GM12892 (cell line): ENCODE measurements around the gene KRT81.
"Not testable (repeated sequence)": the region's sequence is repeated elsewhere in the genome, so short reads cannot be mapped to it uniquely, and the experiment has no call there.

Experiments used
- DNase-seq: peaks from one replicate; pipeline ENCODE4 v3.0.0; 2011; ENCODE audit not compliant: insufficient read length
- FAIRE-seq: peaks from 2 replicates; lab custom pipeline; 2011; peaks lifted over from hg19 to GRCh38; lab: Jason Lieb, UNC
- POLR2A ChIP-seq: IDR thresholded peaks from 2 replicates; pipeline ENCODE4 v1.6.1; 2011; ENCODE audit warnings: low read depth, low read length, control low read depth
- POLR2AphosphoS5 ChIP-seq: IDR thresholded peaks from 2 replicates; pipeline ENCODE4 v1.6.1; 2011; ENCODE audit warnings: low read depth, low read length, control low read depth
- TAF1 ChIP-seq: IDR thresholded peaks from 2 replicates; pipeline ENCODE4 v1.6.1; 2011; ENCODE audit warnings: low read depth, mild to moderate bottlenecking, control low read depth, low read length, borderline replicate concordance

The KRT81 gene

GRCh38 chr12:52300796-52301691 is 9.7 kb upstream of the KRT81 start:
- no peak for DNase-seq
- FAIRE-seq: no peak
- no peak for TF ChIP-seq TAF1
- TF ChIP-seq POLR2AphosphoS5: no peak
- no peak for TF ChIP-seq POLR2A

GRCh38 chr12:52298677-52299190 is 7.4 kb upstream of the KRT81 start:
- FAIRE-seq (no peak), DNase-seq (no peak)

GRCh38 chr12:52296572-52297215 is 5.4 kb upstream of the KRT81 start:
- DNase-seq (no peak), FAIRE-seq (no peak)
- TF ChIP-seq POLR2AphosphoS5: no peak
- TF ChIP-seq POLR2A: no peak
- TF ChIP-seq TAF1: no peak

More at GRCh38 chr12:52298677-52299190, 7.4 kb upstream of the KRT81 start:
- TF ChIP-seq TAF1 (no peak), POLR2AphosphoS5 (no peak), POLR2A (no peak)

- DNase-seq: no peak
- no peak for FAIRE-seq
These were observed 4.3 kb upstream of the KRT81 start for GRCh38 chr12:52295663-52296062.

GRCh38 chr12:52294803-52295202 is 3.5 kb upstream of the KRT81 start:
- FAIRE-seq: no peak
- TF ChIP-seq POLR2AphosphoS5 (no peak), TAF1 (no peak), POLR2A (no peak)
- DNase-seq: no peak

More at GRCh38 chr12:52295663-52296062, 4.3 kb upstream of the KRT81 start:
- TF ChIP-seq TAF1: no peak
- no peak for TF ChIP-seq POLR2A
- no peak for TF ChIP-seq POLR2AphosphoS5

GRCh38 chr12:52293926-52294325 is 2.6 kb upstream of the KRT81 start:
- no peak for TF ChIP-seq POLR2A
- TF ChIP-seq POLR2AphosphoS5: no peak
- no peak for TF ChIP-seq TAF1
- no peak for FAIRE-seq
- no peak for DNase-seq

- peak; percentile 69 for FAIRE-seq
- DNase-seq: not testable (repeated sequence)
These were observed 725 bp downstream of the KRT81 start for GRCh38 chr12:52290483-52291134.

- FAIRE-seq: peak; percentile 78
- DNase-seq: not testable (repeated sequence)
These were observed 3.2 kb downstream of the KRT81 start for GRCh38 chr12:52287816-52288805.

- not testable (repeated sequence) for FAIRE-seq, DNase-seq
These were observed 4.2 kb downstream of the KRT81 start for GRCh38 chr12:52286857-52287785.

GRCh38 chr12:52285851-52286530 is 5.3 kb downstream of the KRT81 start:
- no peak for DNase-seq
- no peak for FAIRE-seq
- TF ChIP-seq TAF1 (no peak), POLR2AphosphoS5 (no peak), POLR2A (no peak)
